GM21526 (cell line): ENCODE data around the gene RNASE7.
"Not testable (repeated sequence)": the region's sequence is repeated elsewhere in the genome, so short reads cannot be mapped to it uniquely, and the experiment has no call there.

Experiments used
- ATAC-seq: cut with Tn5 transposase; IDR thresholded peaks from one replicate; pipeline ENCODE4 v1.9.1; 2021; ENCODE audit warnings: moderate library complexity; ENCODE audit not compliant: unreplicated experiment, low FRiP score

Gene RNASE7

GRCh38 chr14:21041676-21042433, at the start of gene RNASE7:
TSS of gene RNASE7 (plus strand) at chr14:21042362. CDS start at chr14:21042993, 631 bp downstream.
- no peak for ATAC-seq

GRCh38 chr14:20996521-20996920, 45.6 kb upstream of the RNASE7 start:
- ATAC-seq: no peak

GRCh38 chr14:20997115-20997514, 45.0 kb upstream of the RNASE7 start:
- ATAC-seq: no peak

- ATAC-seq: no peak
These were observed 44.6 kb upstream of the RNASE7 start for GRCh38 chr14:20997564-20997963.

- ATAC-seq: no peak
These were observed 44.0 kb upstream of the RNASE7 start for GRCh38 chr14:20998139-20998538.

GRCh38 chr14:20998674-20999366, 43.3 kb upstream of the RNASE7 start, which contains the start of gene SLC39A2:
TSS of gene SLC39A2 (plus strand) at chr14:20999293. CDS start at chr14:20999447, 154 bp downstream.
- ATAC-seq: no peak

- ATAC-seq: no peak
These were observed 42.6 kb upstream of the RNASE7 start for GRCh38 chr14:20999591-20999990.

- no peak for ATAC-seq
These were observed 40.9 kb upstream of the RNASE7 start for GRCh38 chr14:21001218-21001617.

GRCh38 chr14:21003788-21004346, 38.3 kb upstream of the RNASE7 start:
- no peak for ATAC-seq

- ATAC-seq: not testable (repeated sequence)
These were observed 32.4 kb upstream of the RNASE7 start for GRCh38 chr14:21009721-21010120.

GRCh38 chr14:21011136-21011535, 31.0 kb upstream of the RNASE7 start:
- no peak for ATAC-seq

- no peak for ATAC-seq
These were observed 27.4 kb upstream of the RNASE7 start for GRCh38 chr14:21014761-21015190.

- ATAC-seq: no peak
These were observed 26.9 kb upstream of the RNASE7 start for GRCh38 chr14:21015312-21015711.

- no peak for ATAC-seq
These were observed 25.6 kb upstream of the RNASE7 start for GRCh38 chr14:21016413-21017190.

GRCh38 chr14:21017528-21018245, 24.5 kb upstream of the RNASE7 start:
- ATAC-seq: no peak

- no peak for ATAC-seq
These were observed 23.9 kb upstream of the RNASE7 start for GRCh38 chr14:21018286-21018685.

- ATAC-seq: no peak
These were observed 23.4 kb upstream of the RNASE7 start for GRCh38 chr14:21018781-21019180.

GRCh38 chr14:21019366-21019765, 22.8 kb upstream of the RNASE7 start:
- no peak for ATAC-seq

GRCh38 chr14:21020977-21021545, 21.1 kb upstream of the RNASE7 start:
- ATAC-seq: no peak

- no peak for ATAC-seq
These were observed 19.5 kb upstream of the RNASE7 start for GRCh38 chr14:21022686-21023085.
